ENCODE measurements around the gene GRIN2A.

Gene GRIN2A

DNA sequence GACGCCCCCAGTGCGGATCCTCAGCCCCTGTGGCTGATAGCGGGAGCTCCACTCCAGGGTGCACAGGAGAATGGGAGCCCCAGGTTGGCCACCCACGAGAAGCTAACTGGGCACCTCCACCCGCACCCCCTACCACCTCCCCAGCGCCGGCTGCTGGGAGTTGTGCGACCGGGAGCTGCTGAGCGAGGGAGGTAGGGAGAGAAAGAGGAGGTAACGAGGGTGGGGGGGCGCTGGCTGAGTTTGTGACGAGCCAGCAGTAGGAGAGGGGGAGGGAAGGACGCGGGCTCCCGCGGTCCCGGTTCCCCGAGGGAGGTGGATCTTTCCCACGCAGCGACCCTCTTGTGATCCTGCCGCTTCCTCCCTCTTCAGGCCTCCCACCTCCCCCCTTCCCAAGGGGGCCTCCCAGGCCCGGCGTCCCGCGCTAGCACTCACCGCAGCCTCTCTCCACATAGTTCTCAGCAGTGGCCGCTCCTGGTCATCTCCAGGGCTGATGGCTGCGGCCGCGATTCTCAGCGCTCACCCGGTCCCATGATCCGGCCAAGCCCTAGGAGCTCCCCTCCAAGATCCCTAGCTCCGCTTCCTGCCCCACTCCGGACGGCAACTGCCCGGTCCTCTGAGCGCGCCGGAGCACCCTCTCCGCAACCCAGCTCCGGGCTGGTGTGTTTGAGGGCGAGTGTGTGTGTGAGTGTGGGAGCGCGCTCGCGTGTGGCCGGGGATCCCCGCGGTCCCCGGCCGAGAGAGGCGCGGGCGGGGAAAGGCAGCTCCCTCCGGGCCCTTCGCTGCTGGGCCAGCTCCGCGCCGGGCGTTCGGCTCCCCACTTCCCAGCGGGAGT lies at the start of gene GRIN2A:
Gene GRIN2A, minus strand, starts transcription at position 207 of the 832 bp plus-strand sequence. CDS start 2,017 bp downstream, outside the sequence.
- no peak within 1 kb of the TSS for H2AFZ ChIP-seq (ENCODE audit: low read length, unreplicated experiment)

DNA sequence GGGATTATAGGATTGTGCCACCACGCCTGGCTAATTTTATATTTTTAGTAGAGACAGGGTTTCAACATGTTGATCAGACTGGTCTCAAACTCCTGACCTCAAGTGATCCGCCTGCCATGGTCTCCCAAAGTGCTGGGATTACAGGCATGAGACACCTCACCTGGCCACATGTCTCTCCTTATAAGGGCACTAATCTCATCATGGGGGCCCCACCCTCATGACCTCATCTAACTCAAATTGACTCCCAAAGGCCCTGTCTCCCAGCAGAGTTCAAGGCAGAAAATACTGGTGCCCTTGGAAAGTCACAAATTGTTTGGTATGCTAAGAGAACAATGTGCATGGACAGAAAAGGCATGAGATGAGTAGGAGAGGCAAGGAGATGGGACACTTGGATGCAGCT lies 49.3 kb upstream of the GRIN2A start:
- Histone ChIP-seq H3K27ac (ENCODE audit: low read depth, low read length) (no peak overlapping the region), H3K27me3 (ENCODE audit: insufficient read depth, low read length) (no peaks in the 10 kb centered on the region), H3K36me3 (ENCODE audit: insufficient read depth, low read length) (no peaks in the 10 kb centered on the region), H3K79me2 (ENCODE audit: control insufficient read depth, insufficient read depth, low read length, unreplicated experiment) (no peaks in the 10 kb centered on the region), H2AFZ (ENCODE audit: low read length, unreplicated experiment) (no peak overlapping the region), H3K4me1 (ENCODE audit: control insufficient read depth, insufficient read depth, low read length, unreplicated experiment) (no peaks in the 10 kb centered on the region), H3K4me3 (ENCODE audit: low read depth, low read length) (no peak overlapping the region)

More for the DNA sequence above, at the start of gene GRIN2A:
- no peaks in the 10 kb centered on the region for H3K4me1 ChIP-seq (ENCODE audit: control insufficient read depth, insufficient read depth, low read length, unreplicated experiment)
- no peak within 1 kb of the TSS for H3K27ac ChIP-seq (ENCODE audit: low read depth, low read length)
- H3K27me3 ChIP-seq (ENCODE audit: insufficient read depth, low read length) = peaks cover 50% of the 10 kb centered on the region
- H3K4me3 ChIP-seq (ENCODE audit: low read depth, low read length) = no peak within 1 kb of the TSS
- no peaks in the 10 kb centered on the region for H3K36me3 ChIP-seq (ENCODE audit: insufficient read depth, low read length)
- H3K79me2 ChIP-seq (ENCODE audit: control insufficient read depth, insufficient read depth, low read length, unreplicated experiment) = no peaks in the 10 kb centered on the region

DNA sequence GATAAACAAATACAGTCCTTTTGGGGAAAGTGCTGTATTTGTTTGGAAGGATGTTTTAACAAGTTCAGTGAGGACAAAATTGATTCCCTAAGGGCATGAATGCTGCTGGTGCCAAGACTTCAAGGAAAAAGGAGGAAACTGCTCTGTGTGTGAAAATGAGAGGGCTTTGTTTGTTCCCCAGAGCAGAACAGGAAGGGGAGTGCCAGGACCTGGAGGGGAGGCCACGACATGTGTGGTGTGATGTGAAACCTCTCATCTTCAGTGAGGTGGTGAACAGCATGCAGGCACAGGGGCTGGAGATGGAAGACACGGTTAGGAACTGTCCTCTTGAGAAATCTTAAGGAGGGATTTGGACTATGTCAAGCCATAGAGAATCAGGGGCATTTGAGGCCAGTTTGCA lies 46.6 kb upstream of the GRIN2A start:
- Histone ChIP-seq H3K4me1 (ENCODE audit: control insufficient read depth, insufficient read depth, low read length, unreplicated experiment) (no peaks in the 10 kb centered on the region), H3K79me2 (ENCODE audit: control insufficient read depth, insufficient read depth, low read length, unreplicated experiment) (no peaks in the 10 kb centered on the region), H3K4me3 (ENCODE audit: low read depth, low read length) (no peak overlapping the region), H3K36me3 (ENCODE audit: insufficient read depth, low read length) (no peaks in the 10 kb centered on the region), H3K27me3 (ENCODE audit: insufficient read depth, low read length) (no peaks in the 10 kb centered on the region), H3K27ac (ENCODE audit: low read depth, low read length) (no peak overlapping the region), H2AFZ (ENCODE audit: low read length, unreplicated experiment) (no peak overlapping the region)

DNA sequence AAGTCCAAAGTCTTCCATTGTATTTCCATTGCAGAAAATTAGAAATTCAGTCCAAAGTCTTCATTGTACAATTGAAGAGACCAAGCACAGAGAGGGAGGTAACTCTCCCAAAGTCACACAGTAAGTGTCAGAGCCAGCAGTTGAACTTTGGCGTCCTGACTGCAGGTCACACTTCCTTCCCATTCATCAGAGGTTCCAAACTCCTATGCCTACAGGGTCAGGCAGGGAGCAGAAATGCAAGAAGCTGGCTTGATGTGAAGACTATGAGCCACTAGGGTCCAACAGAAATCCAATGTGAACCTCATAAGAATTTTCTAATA lies 44.7 kb upstream of the GRIN2A start:
- H2AFZ ChIP-seq (ENCODE audit: low read length, unreplicated experiment) = no peak overlapping the region
- no peaks in the 10 kb centered on the region for H3K27me3 ChIP-seq (ENCODE audit: insufficient read depth, low read length)
- no peak overlapping the region for H3K4me3 ChIP-seq (ENCODE audit: low read depth, low read length)
- no peaks in the 10 kb centered on the region for H3K4me1 ChIP-seq (ENCODE audit: control insufficient read depth, insufficient read depth, low read length, unreplicated experiment)
- H3K79me2 ChIP-seq (ENCODE audit: control insufficient read depth, insufficient read depth, low read length, unreplicated experiment) = no peaks in the 10 kb centered on the region
- H3K27ac ChIP-seq (ENCODE audit: low read depth, low read length) = no peak overlapping the region
- no peaks in the 10 kb centered on the region for H3K36me3 ChIP-seq (ENCODE audit: insufficient read depth, low read length)

DNA sequence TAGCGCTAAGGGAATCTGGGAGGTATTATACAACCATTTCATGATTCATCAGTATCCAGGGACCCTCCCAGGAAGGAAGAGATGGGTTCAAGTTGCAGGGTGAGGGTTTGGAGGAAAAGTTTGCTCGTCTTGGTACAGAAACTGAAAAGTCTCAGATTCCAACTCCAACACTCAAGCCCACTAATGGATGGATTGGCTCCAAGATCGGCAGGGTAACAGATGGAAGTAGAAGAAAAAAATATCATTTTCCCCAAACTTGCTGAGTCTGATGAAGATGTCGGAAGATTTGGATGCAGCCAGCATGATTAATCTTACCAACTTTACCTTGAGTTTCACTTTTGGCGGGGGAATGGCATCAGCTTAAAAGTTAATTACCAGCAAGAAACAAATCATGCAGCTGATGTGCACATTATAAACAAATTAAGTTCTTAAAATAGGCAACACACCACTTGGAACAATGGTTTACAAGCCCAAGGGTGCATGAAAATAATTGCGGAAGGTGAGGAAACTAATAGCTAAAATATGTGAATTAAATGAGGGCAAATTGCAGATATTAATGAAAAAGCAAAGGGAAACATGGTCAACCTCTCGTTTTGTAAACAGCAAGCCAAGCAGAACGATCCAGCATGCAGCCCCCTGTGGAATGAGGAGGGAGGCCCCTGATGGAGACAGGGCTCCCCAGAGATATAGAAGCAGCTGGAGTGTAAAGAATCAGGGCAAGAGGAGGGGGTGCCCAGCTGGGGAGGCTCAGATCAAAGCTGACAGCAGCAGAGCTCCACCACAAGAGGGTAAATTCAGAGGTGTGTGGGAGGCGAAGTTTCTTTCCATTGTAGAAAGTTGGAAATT lies 44.1 kb upstream of the GRIN2A start:
- no peaks in the 10 kb centered on the region for H3K27me3 ChIP-seq (ENCODE audit: insufficient read depth, low read length)
- no peaks in the 10 kb centered on the region for H3K4me1 ChIP-seq (ENCODE audit: control insufficient read depth, insufficient read depth, low read length, unreplicated experiment)
- H2AFZ ChIP-seq (ENCODE audit: low read length, unreplicated experiment) = no peak overlapping the region
- no peak overlapping the region for H3K4me3 ChIP-seq (ENCODE audit: low read depth, low read length)
- H3K79me2 ChIP-seq (ENCODE audit: control insufficient read depth, insufficient read depth, low read length, unreplicated experiment) = no peaks in the 10 kb centered on the region
- no peak overlapping the region for H3K27ac ChIP-seq (ENCODE audit: low read depth, low read length)
- no peaks in the 10 kb centered on the region for H3K36me3 ChIP-seq (ENCODE audit: insufficient read depth, low read length)

DNA sequence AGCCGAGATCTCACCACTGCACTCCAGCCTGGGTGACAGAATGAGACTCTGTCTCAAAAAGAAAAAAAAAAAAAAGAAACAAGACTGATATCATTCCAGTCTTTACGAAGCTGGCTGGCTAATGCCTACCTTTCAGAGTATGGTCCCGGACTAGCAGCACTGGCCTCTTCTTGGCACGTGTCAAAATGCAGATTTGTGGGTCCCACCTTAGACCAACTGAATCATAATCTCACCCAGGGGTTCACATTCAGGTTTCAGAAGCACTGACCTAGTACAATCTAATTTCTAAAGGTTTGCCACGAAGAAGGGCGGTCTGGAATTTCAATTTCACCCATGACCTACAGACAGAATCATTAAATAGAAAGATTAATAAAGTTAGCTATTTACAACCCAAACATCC lies 43.4 kb upstream of the GRIN2A start:
- H3K79me2 ChIP-seq (ENCODE audit: control insufficient read depth, insufficient read depth, low read length, unreplicated experiment) = no peaks in the 10 kb centered on the region
- no peaks in the 10 kb centered on the region for H3K4me1 ChIP-seq (ENCODE audit: control insufficient read depth, insufficient read depth, low read length, unreplicated experiment)
- H3K27ac ChIP-seq (ENCODE audit: low read depth, low read length) = no peak overlapping the region
- H2AFZ ChIP-seq (ENCODE audit: low read length, unreplicated experiment) = no peak overlapping the region
- no peaks in the 10 kb centered on the region for H3K36me3 ChIP-seq (ENCODE audit: insufficient read depth, low read length)
- H3K4me3 ChIP-seq (ENCODE audit: low read depth, low read length) = no peak overlapping the region
- H3K27me3 ChIP-seq (ENCODE audit: insufficient read depth, low read length) = no peaks in the 10 kb centered on the region

DNA sequence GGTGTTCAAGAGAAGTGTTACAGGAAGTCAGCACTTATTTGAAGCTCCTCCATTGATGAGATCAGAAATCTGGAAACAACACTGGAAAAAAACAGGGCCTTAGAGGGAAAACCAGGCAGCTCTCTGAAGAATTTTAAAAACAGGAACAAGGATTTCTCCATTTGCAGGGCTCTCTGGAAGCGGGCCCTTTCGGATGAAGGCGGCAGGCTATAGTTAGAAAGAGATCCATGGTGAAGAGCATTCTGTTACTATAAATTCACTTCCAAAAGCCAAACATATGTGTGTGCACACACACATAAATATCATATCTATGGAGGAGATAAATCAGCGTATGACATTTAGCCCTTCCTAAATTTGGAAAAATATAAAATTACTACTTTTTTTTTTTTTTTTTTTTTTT lies 42.6 kb upstream of the GRIN2A start:
- Histone ChIP-seq H3K27me3 (ENCODE audit: insufficient read depth, low read length) (no peaks in the 10 kb centered on the region), H3K36me3 (ENCODE audit: insufficient read depth, low read length) (no peaks in the 10 kb centered on the region), H3K27ac (ENCODE audit: low read depth, low read length) (no peak overlapping the region), H3K4me3 (ENCODE audit: low read depth, low read length) (no peak overlapping the region), H2AFZ (ENCODE audit: low read length, unreplicated experiment) (no peak overlapping the region), H3K4me1 (ENCODE audit: control insufficient read depth, insufficient read depth, low read length, unreplicated experiment) (no peaks in the 10 kb centered on the region), H3K79me2 (ENCODE audit: control insufficient read depth, insufficient read depth, low read length, unreplicated experiment) (no peaks in the 10 kb centered on the region)

DNA sequence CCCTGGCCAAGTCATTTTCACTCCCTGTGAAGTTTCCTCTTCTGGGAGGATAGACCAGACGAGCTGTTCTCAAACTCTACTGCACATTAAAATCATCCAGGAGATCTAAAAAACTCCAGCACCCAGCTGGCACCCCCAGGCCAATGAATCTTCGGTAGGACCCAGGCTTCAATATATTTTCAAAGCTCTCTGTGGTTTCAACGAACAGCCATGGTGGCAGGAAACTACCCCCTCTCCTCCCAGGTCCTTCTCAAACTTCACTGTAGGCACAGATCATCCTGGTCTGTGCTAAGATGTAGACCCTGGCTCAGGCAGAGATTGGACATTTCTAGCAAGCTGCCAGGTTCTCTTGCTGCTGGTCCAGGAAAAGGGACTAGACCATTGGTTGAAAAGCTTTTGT lies 38.7 kb upstream of the GRIN2A start:
- Histone ChIP-seq H3K27ac (ENCODE audit: low read depth, low read length) (no peak overlapping the region), H3K36me3 (ENCODE audit: insufficient read depth, low read length) (no peaks in the 10 kb centered on the region), H3K4me1 (ENCODE audit: control insufficient read depth, insufficient read depth, low read length, unreplicated experiment) (no peaks in the 10 kb centered on the region), H2AFZ (ENCODE audit: low read length, unreplicated experiment) (no peak overlapping the region), H3K79me2 (ENCODE audit: control insufficient read depth, insufficient read depth, low read length, unreplicated experiment) (no peaks in the 10 kb centered on the region), H3K4me3 (ENCODE audit: low read depth, low read length) (no peak overlapping the region), H3K27me3 (ENCODE audit: insufficient read depth, low read length) (no peaks in the 10 kb centered on the region)

DNA sequence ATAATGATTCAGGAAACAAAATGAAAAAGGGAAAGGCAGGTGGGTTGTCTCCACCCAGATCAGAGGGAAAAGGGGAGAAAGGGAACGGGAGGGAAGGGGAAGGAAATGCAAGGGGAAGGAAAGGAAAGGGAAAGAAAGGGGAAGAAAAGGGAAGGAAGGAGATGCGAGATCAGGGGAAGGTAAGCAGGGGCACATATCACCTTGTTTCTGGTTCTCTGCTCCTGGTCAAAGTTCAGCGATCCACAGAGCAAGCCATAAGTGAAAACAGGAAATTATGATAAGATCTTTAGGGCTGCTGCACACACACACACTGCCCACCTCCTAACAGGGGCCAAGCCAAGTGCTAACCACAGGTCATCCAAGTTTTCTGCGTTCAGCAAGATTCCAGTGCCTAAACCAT lies 37.5 kb upstream of the GRIN2A start:
- H3K36me3 ChIP-seq (ENCODE audit: insufficient read depth, low read length) = no peaks in the 10 kb centered on the region
- no peak overlapping the region for H2AFZ ChIP-seq (ENCODE audit: low read length, unreplicated experiment)
- H3K79me2 ChIP-seq (ENCODE audit: control insufficient read depth, insufficient read depth, low read length, unreplicated experiment) = no peaks in the 10 kb centered on the region
- no peak overlapping the region for H3K27ac ChIP-seq (ENCODE audit: low read depth, low read length)
- no peaks in the 10 kb centered on the region for H3K27me3 ChIP-seq (ENCODE audit: insufficient read depth, low read length)
- no peaks in the 10 kb centered on the region for H3K4me1 ChIP-seq (ENCODE audit: control insufficient read depth, insufficient read depth, low read length, unreplicated experiment)
- H3K4me3 ChIP-seq (ENCODE audit: low read depth, low read length) = no peak overlapping the region

DNA sequence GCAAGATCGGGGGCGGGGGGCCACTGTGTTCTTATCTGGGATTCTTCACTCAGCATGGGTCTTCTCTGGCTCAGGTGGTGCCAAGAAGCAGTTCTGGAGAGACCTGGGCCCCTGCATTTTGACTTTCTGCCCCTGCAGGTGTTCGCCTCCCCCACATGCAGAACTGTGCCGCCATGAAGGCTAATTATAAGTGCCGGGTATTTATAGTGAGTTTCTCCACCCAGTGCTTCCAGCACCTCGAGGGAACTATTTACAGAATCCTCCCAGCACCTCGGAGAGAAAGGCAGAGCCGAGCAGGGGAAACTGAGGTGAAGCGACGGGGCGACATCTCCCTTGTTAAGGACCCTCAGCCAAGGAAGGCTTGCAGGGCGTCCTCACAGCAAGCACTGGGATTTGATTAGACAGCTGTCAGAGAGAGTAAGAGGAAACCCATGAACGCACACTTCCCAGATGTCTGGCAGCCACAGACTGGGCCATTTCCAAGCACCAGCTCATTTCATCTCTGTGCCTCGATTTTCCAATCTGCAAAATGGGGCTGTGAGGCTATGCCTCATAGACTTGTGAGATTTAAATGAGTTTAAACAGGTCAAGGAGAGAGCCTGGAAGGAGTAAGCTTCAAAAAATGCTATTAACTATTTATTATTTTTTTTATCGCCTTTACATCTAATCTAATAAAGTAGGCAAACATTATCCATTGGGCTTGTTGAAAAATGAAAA lies 36.4 kb upstream of the GRIN2A start:
- Histone ChIP-seq H2AFZ (ENCODE audit: low read length, unreplicated experiment) (no peak overlapping the region), H3K27ac (ENCODE audit: low read depth, low read length) (no peak overlapping the region), H3K4me1 (ENCODE audit: control insufficient read depth, insufficient read depth, low read length, unreplicated experiment) (no peaks in the 10 kb centered on the region), H3K4me3 (ENCODE audit: low read depth, low read length) (no peak overlapping the region), H3K79me2 (ENCODE audit: control insufficient read depth, insufficient read depth, low read length, unreplicated experiment) (no peaks in the 10 kb centered on the region), H3K27me3 (ENCODE audit: insufficient read depth, low read length) (no peaks in the 10 kb centered on the region), H3K36me3 (ENCODE audit: insufficient read depth, low read length) (no peaks in the 10 kb centered on the region)
